GM18520 (cell line): ENCODE results near the gene IRF1.

Experiments
- ATAC-seq: cut with Tn5 transposase; IDR thresholded peaks from one replicate; pipeline ENCODE4 v1.9.1; 2021; ENCODE audit not compliant: unreplicated experiment

IRF1 gene

GRCh38 chr5:132475987-132476875, 14.3 kb downstream of the IRF1 start:
- ATAC-seq: no peak

- ATAC-seq: no peak
Measured at GRCh38 chr5:132475497-132475882, 15.1 kb downstream of the IRF1 start.

- ATAC-seq: no peak
Measured at GRCh38 chr5:132474881-132475496, 15.6 kb downstream of the IRF1 start.

GRCh38 chr5:132474131-132474723, 16.3 kb downstream of the IRF1 start:
- ATAC-seq: no peak

- no peak for ATAC-seq
Measured at GRCh38 chr5:132473668-132474067, 16.9 kb downstream of the IRF1 start.

GRCh38 chr5:132473019-132473531, 17.5 kb downstream of the IRF1 start:
- peak; percentile 69 for ATAC-seq

- no peak for ATAC-seq
Measured at GRCh38 chr5:132472431-132472830, 18.1 kb downstream of the IRF1 start.

GRCh38 chr5:132471944-132472343, 18.6 kb downstream of the IRF1 start:
- no peak for ATAC-seq

- ATAC-seq: no peak
Measured at GRCh38 chr5:132471151-132471907, 19.2 kb downstream of the IRF1 start.

- no peak for ATAC-seq
Measured at GRCh38 chr5:132470596-132470995, 20.0 kb downstream of the IRF1 start.

GRCh38 chr5:132470010-132470392, 20.6 kb downstream of the IRF1 start:
- no peak for ATAC-seq

GRCh38 chr5:132469380-132470009, 21.1 kb downstream of the IRF1 start:
- ATAC-seq: no peak

GRCh38 chr5:132468656-132469379, 21.8 kb downstream of the IRF1 start:
- no peak for ATAC-seq

GRCh38 chr5:132467287-132467984, 23.1 kb downstream of the IRF1 start:
- no peak for ATAC-seq

GRCh38 chr5:132466433-132467286, 23.9 kb downstream of the IRF1 start:
- ATAC-seq: peak; percentile 59

GRCh38 chr5:132465059-132465707, 25.4 kb downstream of the IRF1 start:
- ATAC-seq: no peak

GRCh38 chr5:132464156-132464939, 26.2 kb downstream of the IRF1 start:
- no peak for ATAC-seq
